Endothelial cell of umbilical vein (primary cell): ENCODE data around the gene CPO. TPM values are rescaled to one million over a fixed set of nuclear protein-coding genes. Genes with fewer than 3 reads are reported as not detected.

Experiments used
- BruUV-seq: library from RNA; stranded (reverse); fragments of 400-500 nt; replicated peaks from 2 replicates; lab custom pipeline; 2021; lab: Mats Ljungman, UMichigan
- CTCF ChIA-PET: fragments of 300-600, 350-600 bp; sonication (Branson Sonifier 250); formaldehyde crosslinking; loops from one replicate; lab custom pipeline; 2021; ENCODE audit warnings: antibody characterized with exemption, inconsistent platforms; lab: Charles Lee
- POLR2A ChIA-PET: fragments of 300-600, 350-600 bp; sonication (Branson Sonifier 250); formaldehyde crosslinking; loops from one replicate; lab custom pipeline; 2021; ENCODE audit warnings: antibody characterized with exemption, inconsistent platforms; lab: Charles Lee
- DNase-seq: peaks from one replicate; pipeline ENCODE4 v3.0.0-alpha.2; 2011; ENCODE audit warnings: low read depth, low spot score
- FAIRE-seq: peaks from 2 replicates; lab custom pipeline; 2011; peaks lifted over from hg19 to GRCh38; lab: Jason Lieb, UNC
- H2AFZ ChIP-seq: 2 replicates; pipeline ENCODE4 v1.6.0; 2012; ENCODE audit warnings: low read depth, low read length, control low read depth, inconsistent platforms
- H3K27ac ChIP-seq: 2 replicates; pipeline ENCODE4 v1.5.1; 2011; ENCODE audit warnings: low read depth, mild to moderate bottlenecking, control low read depth, low read length, moderate library complexity; ENCODE audit not compliant: insufficient read depth
- H3K27me3 ChIP-seq, 2 experiments: 2 replicates each; pipeline versions ENCODE4 v1.6.0 to v1.6.1; 2011; ENCODE audit warnings: low read length in 2 of 2, mixed read lengths in 1 of 2; ENCODE audit not compliant: control insufficient read depth in 2 of 2, insufficient read depth in 2 of 2
- H3K36me3 ChIP-seq, 2 experiments: 2 replicates in 1 of 2; 3 replicates in 1 of 2; pipeline ENCODE4 v1.5.1; 2011; ENCODE audit warnings: low read length in 2 of 2, mild to moderate bottlenecking in 1 of 2, moderate library complexity in 1 of 2; ENCODE audit not compliant: control insufficient read depth in 2 of 2, insufficient read depth in 2 of 2; ENCODE audit errors: extremely low read depth in 1 of 2
- H3K4me1 ChIP-seq: 3 replicates; pipeline ENCODE4 v1.5.1; 2011; ENCODE audit warnings: mild to moderate bottlenecking, low read length; ENCODE audit not compliant: control insufficient read depth, insufficient read depth; ENCODE audit errors: extremely low read depth
- H3K4me2 ChIP-seq: 2 replicates; pipeline ENCODE4 v1.6.1; 2011; ENCODE audit warnings: low read length, control low read depth, mixed read lengths; ENCODE audit not compliant: insufficient read depth
- H3K4me3 ChIP-seq, 3 experiments: fragments of 200-600 bp in 1 of 3; sonication (generic), shearing (Covaris generic) in 1 of 3; replicated peaks in 1 of 3; 2 replicates each; pipeline ENCODE4 v1.5.1; 2011 to 2016; ENCODE audit warnings: control low read depth in 3 of 3, low read length in 3 of 3, mild to moderate bottlenecking in 2 of 3, inconsistent platforms in 1 of 3, low read depth in 1 of 3, moderate library complexity in 1 of 3; ENCODE audit not compliant: insufficient read depth in 1 of 3
- H3K79me2 ChIP-seq: 2 replicates; pipeline ENCODE4 v1.6.0; 2012; ENCODE audit warnings: low read length, inconsistent platforms; ENCODE audit not compliant: control insufficient read depth, insufficient read depth
- H3K9ac ChIP-seq: replicated peaks from 2 replicates; pipeline ENCODE3; 2011; ENCODE audit warnings: low read length, control low read depth; ENCODE audit not compliant: insufficient read depth; ENCODE audit errors: extremely low read depth
- H3K9me1 ChIP-seq: replicated peaks from 3 replicates; pipeline ENCODE4 v1.6.0; 2011; ENCODE audit warnings: mild to moderate bottlenecking, low read length; ENCODE audit not compliant: control insufficient read depth, insufficient read depth; ENCODE audit errors: extremely low read depth
- H3K9me3 ChIP-seq: replicated peaks from 2 replicates; pipeline ENCODE4 v1.5.1; 2012; ENCODE audit warnings: low read length, inconsistent platforms; ENCODE audit not compliant: control insufficient read depth, insufficient read depth
- H4K20me1 ChIP-seq: replicated peaks from 2 replicates; pipeline ENCODE3; 2011; ENCODE audit warnings: mild to moderate bottlenecking, low read length; ENCODE audit not compliant: control insufficient read depth, insufficient read depth; ENCODE audit errors: extremely low read depth
- EZH2 ChIP-seq: IDR thresholded peaks from 2 replicates; pipeline ENCODE4 v1.6.1; 2012; ENCODE audit warnings: borderline replicate concordance, low read depth, mild to moderate bottlenecking, moderate library complexity, low read length, inconsistent platforms; ENCODE audit not compliant: severe bottlenecking
- FOS ChIP-seq: IDR thresholded peaks from 2 replicates; pipeline ENCODE4 v1.6.1; 2011; ENCODE audit warnings: mild to moderate bottlenecking, low read length, moderate library complexity, borderline replicate concordance; ENCODE audit not compliant: insufficient read depth
- GATA2 ChIP-seq: IDR thresholded peaks from 2 replicates; pipeline ENCODE4 v1.7.0; 2011; ENCODE audit warnings: low read depth, mild to moderate bottlenecking, moderate library complexity, mixed read lengths, low read length; ENCODE audit not compliant: insufficient read length, insufficient read depth
- MYC ChIP-seq: IDR thresholded peaks from one replicate; pipeline ENCODE4 v1.6.1; 2011; ENCODE audit warnings: mild to moderate bottlenecking, low read depth, low read length
- POLR2A ChIP-seq: IDR thresholded peaks from 2 replicates; pipeline ENCODE4 v1.6.1; 2012; ENCODE audit warnings: low read depth, mild to moderate bottlenecking, control low read depth, low read length
- POLR2AphosphoS5 ChIP-seq: IDR thresholded peaks from 2 replicates; pipeline ENCODE4 v1.6.1; 2012; ENCODE audit warnings: low read depth, mild to moderate bottlenecking, control low read depth, low read length, moderate library complexity; ENCODE audit not compliant: insufficient read depth
- dilution Hi-C: fragments of 300-500 bp; cut with MboI; formaldehyde crosslinking; loops from one replicate; pipeline ENCODE4 v1.15.0; 2019; ENCODE audit warnings: low sequenced_read_pairs; ENCODE audit not compliant: extremely low pct_ligation_motif_present
- intact Hi-C: fragments of 100-400 bp; cut with micrococcal nuclease; formaldehyde crosslinking; loops from one replicate; pipeline ENCODE4 v1.10.0; 2022
- polyA plus RNA-seq, 4 experiments: library from polyadenylated mRNA; depleted of rRNA in 3 of 4; stranded (reverse) in 3 of 4; unstranded in 1 of 4; fragments of >200 nt; gene quantifications; 2 replicates each; pipeline versions ENCODE4 v1.2.1 to v1.2.3, GENCODE V29; 2011 to 2012; ENCODE audit warnings: missing spikeins in 1 of 4
- total RNA-seq: library from RNA; stranded (reverse); gene quantifications from 2 replicates; pipeline ENCODE4 v1.2.3, GENCODE V29; 2021
- TF ChIP-seq, protein P1 (sequence below): IDR thresholded peaks from 2 replicates; pipeline ENCODE4 v1.6.1; 2011; ENCODE audit not compliant: insufficient read depth, insufficient read length
- TF ChIP-seq, protein P2 (sequence below), 2 donors: IDR thresholded peaks; 1 replicate in 1 of 2; 2 replicates in 1 of 2; pipeline ENCODE4 v1.5.1; 2011; ENCODE audit warnings: low read length in 2 of 2, mild to moderate bottlenecking in 2 of 2, moderate library complexity in 2 of 2, control low read depth in 1 of 2, inconsistent platforms in 1 of 2, low read depth in 1 of 2; ENCODE audit not compliant: insufficient read depth in 1 of 2; ENCODE audit errors: extremely low read depth in 1 of 2

Gene CPO
- total and polyA plus RNA-seq, 2 donors (not counting 3 experiments of a cell fraction or from before 2014, with no cell fraction given) = not detected

DNA sequence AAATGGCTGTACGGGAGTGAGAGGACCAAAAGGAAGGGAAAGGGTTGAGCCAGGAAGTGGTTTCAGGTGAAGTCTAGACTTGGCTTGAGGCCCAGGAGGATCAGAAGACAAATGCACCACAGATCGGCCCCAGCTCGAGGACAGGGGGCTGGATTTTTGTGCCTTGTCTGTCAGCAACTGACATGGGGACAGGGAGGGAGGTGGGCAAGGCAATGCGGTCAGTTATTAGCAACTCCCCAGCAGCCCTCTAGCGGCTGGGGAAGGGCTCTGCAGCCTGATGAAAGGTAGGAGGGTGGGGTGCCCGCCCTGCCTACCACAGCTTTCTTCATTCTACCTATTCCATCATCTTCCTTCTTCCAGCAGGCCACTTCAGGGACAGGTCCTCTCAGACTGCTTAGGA is 50.0 kb downstream of the CPO start:
- POLR2A ChIA-PET = no interaction called here
- H3K27me3 ChIP-seq = no peaks in the 10 kb centered on the region
- no peaks in the 10 kb centered on the region for H3K79me2 ChIP-seq
- no peak overlapping the region for H3K9ac ChIP-seq
- H3K4me2 ChIP-seq = no peak overlapping the region
- no peaks in the 10 kb centered on the region for H3K9me3 ChIP-seq
- dilution Hi-C loops = no loop called here
- no peaks in the 10 kb centered on the region for H3K36me3 ChIP-seq
- H4K20me1 ChIP-seq = no peaks in the 10 kb centered on the region
- no peak overlapping the region for H3K27ac ChIP-seq
- H2AFZ ChIP-seq = peak overlapping the region; percentile 58
- no peaks in the 10 kb centered on the region for H3K9me1 ChIP-seq
- CTCF ChIA-PET = interaction anchor here (0.7 to 4.4 kb wide), 9 partner anchors 9 to 509 kb away, joined by 3 to 27 read pairs (median 4); no protein-coding TSS in a partner anchor
- DNase-seq = peak; percentile 19
- no peak overlapping the region for H3K4me3 ChIP-seq
- no TSS peak for BruUV-seq
- no peak for FAIRE-seq
- intact Hi-C loops = loop anchor here (2.0 to 10.0 kb wide), 3 partner anchors 145 to 189 kb away; no protein-coding TSS in a partner anchor
- TF ChIP-seq POLR2A (no peak), MYC (no peak), POLR2AphosphoS5 (no peak), GATA2 (no peak), EZH2 (no peak), FOS (no peak)
- TF ChIP-seq, protein P1, sequence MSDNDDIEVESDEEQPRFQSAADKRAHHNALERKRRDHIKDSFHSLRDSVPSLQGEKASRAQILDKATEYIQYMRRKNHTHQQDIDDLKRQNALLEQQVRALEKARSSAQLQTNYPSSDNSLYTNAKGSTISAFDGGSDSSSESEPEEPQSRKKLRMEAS = no peak
- TF ChIP-seq, protein P2, sequence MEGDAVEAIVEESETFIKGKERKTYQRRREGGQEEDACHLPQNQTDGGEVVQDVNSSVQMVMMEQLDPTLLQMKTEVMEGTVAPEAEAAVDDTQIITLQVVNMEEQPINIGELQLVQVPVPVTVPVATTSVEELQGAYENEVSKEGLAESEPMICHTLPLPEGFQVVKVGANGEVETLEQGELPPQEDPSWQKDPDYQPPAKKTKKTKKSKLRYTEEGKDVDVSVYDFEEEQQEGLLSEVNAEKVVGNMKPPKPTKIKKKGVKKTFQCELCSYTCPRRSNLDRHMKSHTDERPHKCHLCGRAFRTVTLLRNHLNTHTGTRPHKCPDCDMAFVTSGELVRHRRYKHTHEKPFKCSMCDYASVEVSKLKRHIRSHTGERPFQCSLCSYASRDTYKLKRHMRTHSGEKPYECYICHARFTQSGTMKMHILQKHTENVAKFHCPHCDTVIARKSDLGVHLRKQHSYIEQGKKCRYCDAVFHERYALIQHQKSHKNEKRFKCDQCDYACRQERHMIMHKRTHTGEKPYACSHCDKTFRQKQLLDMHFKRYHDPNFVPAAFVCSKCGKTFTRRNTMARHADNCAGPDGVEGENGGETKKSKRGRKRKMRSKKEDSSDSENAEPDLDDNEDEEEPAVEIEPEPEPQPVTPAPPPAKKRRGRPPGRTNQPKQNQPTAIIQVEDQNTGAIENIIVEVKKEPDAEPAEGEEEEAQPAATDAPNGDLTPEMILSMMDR (IDR thresholded peaks at IDR 0.05; ENCODE audit: extremely low read depth in 1 of 2, insufficient read depth in 1 of 2, low read depth in 1 of 2, low read length in 2 of 2) = peak; percentile 66 to 90
- no peaks in the 10 kb centered on the region for H3K4me1 ChIP-seq
